GM21619 (cell line): ENCODE measurements around the gene LRG1.

Experiments used
- ATAC-seq: cut with Tn5 transposase; IDR thresholded peaks from one replicate; pipeline ENCODE4 v1.9.1; 2021; ENCODE audit not compliant: unreplicated experiment

The LRG1 gene, protein sequence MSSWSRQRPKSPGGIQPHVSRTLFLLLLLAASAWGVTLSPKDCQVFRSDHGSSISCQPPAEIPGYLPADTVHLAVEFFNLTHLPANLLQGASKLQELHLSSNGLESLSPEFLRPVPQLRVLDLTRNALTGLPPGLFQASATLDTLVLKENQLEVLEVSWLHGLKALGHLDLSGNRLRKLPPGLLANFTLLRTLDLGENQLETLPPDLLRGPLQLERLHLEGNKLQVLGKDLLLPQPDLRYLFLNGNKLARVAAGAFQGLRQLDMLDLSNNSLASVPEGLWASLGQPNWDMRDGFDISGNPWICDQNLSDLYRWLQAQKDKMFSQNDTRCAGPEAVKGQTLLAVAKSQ

DNA sequence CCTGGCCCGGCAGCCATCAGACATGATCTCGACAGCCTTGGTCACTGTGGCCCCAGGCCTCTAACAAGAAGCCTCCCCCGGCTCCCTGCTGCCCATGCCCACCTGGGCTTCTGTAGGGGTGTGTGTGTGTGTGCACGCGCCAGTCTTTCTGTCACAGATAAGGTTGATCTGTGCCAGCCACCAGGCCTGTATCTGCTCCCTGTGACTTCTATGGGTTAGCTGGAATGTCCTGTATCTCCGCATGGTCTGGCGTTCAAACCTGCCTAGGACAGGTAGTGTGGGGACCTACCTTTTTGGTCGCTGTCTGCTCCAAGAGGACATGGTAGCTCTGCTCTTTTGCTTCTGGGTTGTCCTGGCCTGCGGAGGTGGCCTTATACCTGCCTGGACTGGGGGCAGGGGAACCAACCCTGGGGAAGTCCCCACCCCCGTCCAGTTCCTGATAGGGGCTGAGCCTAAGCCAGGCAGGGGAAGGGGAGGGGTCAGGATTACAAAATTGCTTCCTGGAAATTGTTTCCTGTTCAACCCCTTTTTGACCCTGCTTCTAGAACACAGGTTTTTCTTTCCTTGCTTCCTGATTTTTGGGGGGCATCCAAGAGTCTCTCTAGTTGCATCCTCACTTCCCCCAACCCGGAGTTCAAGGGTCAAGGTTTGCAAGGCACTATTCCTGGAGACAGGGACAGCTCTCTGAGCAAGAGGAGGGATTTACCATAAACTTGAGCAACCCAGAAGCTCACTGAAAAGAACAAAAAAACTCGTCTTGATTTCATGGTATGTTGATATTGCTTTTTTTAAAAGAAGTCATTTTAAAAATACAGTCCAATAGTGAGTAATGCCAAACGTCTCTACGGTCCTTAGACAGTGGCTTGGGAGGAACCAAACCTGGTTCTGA is at the start of gene LRG1:
Gene LRG1, minus strand, starts transcription at position 344 of the 889 bp plus-strand sequence. Its CDS starts 23 bp downstream, at position 321.
- ATAC-seq, result no peak

DNA sequence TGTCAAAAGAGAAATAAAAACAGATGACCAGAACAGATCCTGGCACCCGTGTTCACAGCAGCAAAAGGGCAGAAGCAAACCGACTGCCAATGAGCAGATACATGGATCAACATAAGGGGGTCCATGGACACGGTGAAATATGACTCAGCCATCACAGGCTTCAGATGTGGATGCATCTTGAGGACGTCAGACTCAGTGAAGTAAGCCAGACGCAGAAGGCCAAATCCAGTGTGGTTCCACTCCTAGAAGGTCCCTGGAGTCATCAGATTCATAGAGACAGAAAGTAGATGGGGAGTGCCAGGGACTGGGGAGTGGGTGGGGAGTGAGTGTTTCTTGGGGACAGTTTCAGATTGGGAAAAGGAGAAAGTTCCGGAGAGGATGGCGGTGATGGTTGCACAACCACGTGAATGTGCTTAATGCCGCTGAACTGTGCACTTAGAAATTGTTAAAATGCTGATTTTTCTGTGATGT is 48.5 kb upstream of the LRG1 start:
- no peak for ATAC-seq

DNA sequence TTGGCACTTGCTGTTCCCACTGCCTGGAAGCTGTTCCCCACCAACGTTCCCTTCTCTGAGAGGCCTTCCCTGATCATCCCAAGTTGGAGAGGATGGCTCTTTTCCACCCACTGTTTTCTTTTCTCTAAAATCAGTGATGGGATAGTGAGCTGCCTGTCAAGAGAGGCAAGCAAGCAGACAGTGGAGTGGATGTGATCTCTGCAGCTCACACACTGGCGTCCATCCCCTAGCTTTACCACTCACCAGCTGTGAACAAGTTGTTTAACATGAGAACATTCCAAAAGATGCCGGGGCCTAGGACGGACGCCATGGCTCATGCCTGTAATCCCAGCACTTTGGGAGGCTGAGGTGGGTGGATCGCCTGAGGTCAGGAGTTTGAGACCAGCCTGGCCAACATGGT is 47.7 kb upstream of the LRG1 start:
- no peak for ATAC-seq

DNA sequence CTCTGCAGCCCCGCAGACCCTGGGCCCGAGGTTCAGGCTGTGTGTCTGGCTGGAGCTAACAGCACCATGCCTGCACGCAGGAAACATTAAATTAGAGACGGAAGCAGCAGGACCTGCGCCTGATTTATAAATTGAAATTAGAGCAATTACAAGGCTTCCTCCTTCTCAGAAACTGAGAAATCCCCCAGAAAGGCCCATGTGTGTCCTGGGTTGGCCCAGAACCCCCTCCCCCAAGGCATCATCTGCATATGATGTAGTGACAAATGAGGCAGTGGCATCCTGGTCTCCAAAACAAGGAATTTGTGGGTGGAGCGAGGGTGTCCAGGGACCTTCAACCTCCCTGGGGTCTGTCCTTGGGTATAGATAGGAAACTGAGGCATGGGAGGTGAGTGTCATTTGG is 46.9 kb upstream of the LRG1 start:
- ATAC-seq, result no peak

DNA sequence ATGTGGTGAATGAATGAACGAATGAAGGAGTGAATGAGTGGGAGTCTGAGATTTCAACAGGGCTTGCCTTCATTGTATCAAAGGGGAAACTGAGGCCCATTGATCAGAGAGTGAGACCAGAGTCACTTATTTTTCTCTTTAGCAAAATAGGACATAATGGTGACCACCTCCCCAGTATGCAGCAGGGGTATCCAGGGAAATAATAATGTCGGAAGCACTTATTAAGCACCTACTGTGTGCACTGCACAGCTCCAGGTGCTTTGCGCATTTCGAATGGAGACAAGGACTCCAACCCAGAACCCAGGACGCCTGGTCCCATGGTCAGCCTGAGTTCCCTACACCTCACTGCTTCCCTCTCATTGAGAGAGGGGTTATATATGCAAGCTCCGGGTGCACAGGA is 46.4 kb upstream of the LRG1 start:
- no peak for ATAC-seq

DNA sequence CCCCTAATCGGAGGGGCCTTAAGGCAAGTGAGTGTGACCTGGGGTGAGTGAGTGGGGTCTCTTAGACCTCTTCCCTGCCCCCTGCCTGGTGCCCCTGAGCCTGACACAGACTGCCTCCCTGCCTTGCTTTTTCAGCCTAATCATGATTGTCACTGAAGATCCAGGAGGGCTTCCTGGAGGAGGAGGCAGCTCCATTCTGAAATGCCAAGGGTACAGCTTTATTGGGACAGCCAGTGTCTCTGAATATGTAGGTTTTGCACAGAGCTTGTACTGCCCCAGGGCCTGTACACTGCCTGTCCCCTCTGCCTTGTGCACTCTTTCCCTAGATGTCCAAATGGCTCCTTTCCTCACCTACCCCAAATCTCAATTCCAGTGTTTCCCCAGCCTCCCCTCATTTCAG is 45.7 kb upstream of the LRG1 start:
- no peak for ATAC-seq

DNA sequence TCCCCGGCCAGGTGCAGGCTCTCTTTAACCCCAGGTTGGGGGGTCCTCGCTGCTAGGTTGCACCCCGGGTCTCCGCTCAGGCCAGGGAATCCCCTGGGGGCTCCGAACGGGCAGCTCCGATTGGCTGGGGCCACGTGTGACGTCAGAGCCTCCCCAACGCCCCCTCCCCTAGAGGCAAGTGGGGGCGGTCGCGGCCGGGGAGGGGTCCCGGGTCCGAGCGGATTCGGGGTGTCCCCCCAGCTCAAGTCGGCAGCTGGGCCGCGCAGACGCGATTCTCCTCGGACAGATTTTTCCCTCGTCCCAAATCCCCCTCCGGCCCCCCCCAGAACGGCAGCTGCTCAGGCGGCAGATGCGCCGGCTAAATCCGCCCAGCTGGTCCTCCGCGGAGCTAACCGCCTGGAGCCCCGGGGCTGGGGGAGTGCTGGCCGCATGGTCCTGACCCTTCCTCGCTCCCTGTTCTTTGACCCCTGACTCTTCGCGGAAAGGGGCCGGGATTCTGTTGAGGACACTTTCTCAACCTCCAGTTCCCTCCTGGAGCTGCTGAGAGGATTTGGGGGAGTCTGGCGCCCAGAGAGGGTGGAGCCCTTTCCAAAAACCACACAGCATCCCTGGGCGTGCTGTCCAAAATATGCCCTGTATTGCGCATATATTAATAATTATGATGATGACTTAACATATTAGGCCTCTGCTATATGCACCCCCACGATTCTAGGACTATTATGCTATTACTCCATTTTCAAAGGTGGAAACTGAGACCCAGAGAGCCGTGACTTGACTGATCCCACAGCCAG is 45.0 kb upstream of the LRG1 start:
- ATAC-seq, result no peak

DNA sequence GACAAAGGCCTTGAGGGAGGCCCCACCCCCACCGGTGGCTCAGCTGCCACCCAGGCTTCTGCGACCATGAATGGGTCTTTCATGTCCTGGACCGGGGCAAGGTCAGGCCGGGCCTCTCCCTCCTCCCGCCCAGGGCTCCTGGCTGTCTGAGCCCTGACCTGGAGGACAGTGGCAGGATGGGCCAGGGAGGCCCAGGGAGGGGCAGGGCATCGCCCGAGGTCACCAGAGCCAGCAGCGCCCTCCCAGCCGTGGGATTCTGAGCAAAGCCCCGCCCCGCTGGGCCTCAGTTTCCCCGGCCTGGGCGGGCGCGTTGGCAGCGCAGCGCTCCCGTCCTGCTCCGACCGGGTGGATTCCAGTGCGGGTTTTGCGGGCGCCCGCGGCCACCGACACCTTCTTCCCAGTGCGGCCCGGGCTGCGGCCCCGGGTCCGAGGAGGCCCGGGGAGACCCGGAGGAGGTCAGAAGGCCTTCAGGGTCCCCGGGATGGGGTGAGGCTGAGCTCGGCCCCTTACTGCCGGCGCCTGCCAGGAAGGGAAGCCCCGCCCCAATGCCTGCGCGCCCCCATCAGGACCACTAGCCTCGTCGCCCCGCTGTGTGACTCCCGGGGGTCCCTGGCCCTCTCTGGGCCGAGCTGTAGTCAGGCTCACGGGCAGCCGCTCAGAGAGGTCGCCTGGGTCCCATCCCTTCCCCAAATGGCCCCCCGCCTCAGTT is 44.3 kb upstream of the LRG1 start:
- no peak for ATAC-seq

DNA sequence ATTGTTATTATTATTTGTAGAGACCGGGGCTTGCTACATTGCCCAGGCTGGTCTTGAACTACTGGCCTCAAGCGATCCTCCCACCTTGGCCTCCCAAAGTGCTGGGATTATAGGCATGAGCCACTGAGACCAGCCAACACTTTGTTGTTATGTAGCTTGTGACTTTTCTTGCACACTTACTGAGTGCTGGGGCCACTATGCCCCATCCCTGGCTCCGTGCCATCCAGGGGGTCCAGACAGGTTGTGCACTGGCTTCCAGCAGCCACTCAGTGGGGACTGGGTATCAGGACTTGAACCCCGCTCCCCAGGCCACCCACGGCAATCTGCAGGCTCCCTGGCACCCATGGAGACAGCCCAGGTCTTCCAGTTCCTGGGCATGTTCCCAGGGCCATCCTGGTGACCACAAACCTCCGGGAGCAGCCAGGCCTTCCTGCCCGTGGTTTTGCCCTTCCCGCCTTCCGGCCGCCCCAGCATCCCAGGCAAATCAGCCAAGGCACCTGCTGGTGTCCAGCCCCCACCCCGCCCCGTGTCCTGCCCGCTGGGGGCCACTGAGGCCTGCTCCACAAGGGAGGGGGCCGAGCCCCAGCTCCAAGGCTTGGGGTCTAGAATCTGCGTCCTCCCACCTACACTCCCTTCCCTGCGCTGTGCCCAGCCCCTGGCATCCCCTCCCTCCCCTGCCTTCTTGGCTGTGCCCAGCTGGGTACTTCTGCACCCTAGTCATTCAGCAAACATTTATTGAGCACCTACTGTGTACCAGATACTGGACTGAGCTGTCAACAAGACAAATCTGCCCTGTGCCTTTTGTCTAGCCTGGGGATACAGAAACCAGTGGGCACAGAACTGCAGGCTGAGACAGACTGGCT is 43.4 kb upstream of the LRG1 start:
- ATAC-seq, result no peak

DNA sequence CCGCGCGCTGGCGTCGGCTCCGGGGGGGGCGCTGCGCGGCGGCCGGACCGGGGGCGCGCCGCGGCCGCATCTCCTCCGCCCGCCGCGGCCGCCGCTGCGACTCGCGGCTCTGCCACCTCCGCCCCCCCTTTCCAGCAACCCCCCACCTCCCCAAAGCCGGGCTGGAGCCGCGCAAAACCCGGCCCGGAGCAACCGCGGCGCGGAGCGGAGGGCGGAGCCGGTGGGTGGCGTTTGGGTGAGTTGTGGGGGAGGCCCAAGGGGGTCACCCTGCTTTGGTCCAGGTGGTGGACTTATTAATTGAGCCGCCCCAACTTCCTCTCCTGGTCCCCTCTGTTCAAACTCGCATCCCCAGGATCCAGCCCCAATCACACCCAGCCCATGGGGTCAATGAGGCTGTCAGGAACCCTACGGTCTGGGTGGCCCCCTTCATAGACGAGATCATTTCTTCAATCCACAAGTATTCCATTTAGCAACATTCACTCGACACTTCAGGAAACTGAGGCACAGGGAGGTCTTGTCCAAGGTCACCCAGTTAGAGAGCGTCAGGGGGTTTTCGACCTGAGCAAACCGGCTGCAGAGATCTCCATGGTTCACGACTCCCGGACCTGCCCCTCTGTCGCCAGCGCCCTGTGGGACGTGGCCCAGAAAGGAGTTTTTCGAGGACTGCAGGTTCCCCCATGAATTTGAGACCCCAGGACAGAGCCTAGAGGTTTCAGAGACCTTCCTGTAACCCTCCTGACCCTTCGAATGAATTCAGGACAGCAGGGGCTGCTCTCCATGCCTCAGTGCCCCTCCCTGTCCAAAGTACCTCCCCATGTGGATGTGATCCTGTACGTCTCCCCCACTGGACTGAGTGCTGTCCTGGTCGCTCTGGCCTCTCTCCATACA is 42.1 kb upstream of the LRG1 start:
- no peak for ATAC-seq

DNA sequence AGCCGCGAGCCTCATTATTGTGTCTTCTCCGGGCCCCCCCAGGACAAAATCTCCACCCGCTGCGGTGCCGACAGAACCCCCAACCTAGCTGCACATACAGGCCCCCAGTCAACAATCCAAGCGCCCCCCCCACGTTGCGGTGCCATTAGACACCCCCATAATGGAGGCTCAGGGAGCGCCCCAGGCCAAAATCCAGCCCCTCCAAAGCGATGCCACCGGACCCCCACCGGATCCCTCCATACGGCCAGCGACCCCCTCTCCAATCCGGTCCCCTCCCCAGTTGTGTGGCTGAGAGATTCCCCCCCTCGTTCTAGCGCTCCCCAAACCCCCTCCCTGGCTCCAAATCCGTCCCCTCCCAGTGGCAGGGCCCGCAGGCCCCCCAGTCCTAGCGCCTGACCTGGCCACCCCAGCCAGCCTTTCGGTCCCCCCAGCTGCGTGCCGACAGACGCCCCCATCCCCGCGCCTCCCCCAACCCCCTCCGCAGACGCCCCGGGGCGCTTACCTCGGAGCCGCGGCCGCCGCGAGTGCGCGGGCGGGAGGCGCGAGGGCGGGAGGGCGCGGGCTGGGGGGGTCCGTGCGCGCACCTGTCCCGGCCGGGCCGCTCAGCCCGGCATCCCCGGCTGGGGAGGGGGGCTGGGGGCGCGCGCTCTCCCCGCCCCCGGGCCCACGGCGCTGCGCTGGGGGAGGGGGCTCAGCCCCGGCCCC is 41.3 kb upstream of the LRG1 start:
- no peak for ATAC-seq

DNA sequence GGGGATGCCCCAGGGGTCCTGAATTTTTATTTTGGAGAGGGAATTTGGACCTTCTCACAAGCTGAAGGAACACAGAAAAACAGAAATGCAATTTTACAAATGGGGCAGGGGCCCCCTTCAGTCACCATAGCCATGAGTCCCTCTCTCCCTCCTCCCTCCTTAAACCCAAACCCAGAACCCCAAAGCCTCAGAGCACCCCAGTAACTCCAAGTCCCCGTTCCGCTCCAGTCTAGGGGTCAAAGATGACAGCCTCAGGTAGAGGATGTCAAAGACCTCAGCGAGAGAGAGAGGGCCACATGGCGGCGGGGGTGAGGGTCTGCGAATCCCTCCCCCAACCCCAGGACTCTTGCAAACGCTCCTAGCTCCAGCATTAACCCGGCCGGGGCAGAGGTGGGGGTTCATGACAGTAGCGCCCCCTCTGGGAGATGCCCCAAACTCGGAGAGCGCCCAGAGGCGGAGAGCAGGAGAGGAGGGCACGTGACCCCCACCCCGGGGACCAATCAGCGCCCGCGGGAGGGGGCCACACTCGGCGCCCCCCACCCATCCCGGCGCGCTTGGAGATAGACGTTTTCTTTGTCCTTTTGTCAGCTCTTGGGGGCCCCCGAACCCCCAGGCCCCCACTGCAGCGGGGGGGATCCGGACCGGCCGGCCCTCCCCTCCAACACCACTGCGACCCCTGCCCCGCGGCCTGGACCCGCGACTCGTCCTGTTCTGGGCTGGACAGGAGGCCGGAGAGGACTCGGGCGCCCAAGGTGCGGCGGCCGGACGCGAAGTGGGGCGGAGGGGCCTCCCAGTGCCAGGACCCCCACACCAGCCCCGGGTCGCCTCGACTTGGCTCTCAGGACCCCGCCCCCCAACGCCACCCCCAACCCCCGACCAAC is 40.4 kb upstream of the LRG1 start:
- no peak for ATAC-seq

DNA sequence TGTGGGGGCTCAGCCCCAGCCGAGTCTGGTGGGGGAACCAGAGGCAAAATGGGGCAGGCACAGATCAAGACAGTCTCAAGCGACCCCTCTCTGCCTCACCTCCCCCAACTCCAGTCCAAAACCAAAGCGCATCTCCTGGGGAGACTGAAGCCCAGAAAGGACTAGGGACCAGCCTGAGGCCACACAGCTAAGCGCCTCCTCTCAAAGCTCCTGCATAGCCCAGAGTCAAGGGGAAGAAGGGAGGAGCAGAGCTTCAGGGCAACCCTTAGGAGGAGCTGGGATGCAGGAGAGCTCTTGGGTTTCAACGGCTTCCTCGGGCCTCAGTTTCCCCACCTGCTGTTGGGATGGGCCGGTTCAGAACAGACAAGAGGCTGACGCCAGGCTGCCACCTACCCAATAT is 39.6 kb upstream of the LRG1 start:
- ATAC-seq, result no peak

DNA sequence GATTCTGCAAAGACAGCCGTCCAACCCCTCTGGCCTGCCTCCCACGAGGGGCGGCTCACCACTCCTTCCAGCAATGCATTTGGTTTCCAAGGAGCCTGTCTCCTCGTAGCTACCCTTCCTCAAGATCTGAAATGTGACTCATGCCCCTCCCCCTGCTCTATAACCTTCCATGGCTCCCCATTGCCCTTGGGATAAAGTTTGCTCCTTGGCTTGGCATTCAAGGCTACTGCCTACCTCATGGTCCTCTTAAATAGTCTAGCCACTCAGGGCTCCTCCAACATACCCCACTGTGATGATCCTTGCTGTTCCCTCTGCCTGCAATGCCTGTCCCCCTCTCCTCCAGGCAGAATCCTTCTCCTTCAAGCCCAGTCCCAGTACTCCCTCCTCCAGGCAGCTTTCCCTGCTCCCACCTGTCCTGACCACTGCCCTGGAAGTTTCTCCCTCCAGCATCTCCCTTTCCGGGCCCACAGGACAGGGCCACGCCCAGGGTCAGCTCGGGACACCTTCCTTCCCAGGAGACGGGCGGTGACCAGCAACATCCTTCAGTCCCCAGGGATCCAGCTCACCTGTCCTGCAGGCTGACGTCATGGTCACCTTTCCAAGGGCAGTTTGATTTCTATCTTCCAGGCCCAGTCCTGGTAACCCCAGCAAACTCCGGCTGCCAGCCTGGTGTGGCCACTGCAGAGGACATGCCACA is 38.9 kb upstream of the LRG1 start:
- ATAC-seq, result no peak

DNA sequence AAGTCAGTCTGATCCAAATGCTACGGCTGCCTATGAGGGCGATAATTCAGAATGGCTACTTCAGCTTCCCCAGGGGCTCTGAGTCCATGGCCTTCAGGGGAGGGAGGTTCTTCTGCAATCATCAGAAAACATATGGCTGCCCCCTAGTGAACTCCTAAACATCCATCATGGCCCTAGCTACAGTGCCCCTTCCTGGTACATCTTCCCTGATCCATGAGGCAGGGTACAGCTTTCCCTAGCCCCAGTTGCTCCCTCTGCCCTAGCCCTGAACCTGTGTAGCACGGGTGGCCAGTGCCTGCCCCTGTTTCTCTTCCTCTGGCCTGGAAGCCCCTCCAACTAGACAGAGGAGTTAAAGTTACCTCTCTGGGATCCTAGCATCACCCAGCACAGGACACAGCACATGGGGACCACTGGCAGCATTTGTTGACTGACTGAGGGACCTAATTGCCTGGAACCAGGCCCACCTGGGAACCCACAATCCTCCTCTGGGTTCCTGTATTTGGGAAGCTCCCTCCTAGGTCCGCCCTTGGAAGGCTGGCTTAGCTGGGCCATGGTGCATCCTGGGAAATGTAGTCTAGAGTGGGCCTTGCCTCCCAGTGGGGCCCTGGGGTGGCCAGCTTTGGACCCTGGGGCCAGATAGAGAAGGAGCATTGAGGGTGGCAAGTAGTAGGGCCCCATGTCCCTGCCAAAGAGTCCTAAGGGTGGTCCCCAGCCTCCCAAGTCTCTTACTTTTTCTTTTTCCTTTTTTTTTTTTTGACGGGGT is 37.4 kb upstream of the LRG1 start:
- ATAC-seq, result no peak
